Activated T-cell treated with anti-CD3 and anti-CD28 coated beads for 1 hour (primary cell): ENCODE data around the gene SNX10.

Experiments used
- DNase-seq: peaks from one replicate; pipeline ENCODE4 v3.0.0-alpha.2; 2020; ENCODE audit warnings: low read depth

Gene SNX10

DNA sequence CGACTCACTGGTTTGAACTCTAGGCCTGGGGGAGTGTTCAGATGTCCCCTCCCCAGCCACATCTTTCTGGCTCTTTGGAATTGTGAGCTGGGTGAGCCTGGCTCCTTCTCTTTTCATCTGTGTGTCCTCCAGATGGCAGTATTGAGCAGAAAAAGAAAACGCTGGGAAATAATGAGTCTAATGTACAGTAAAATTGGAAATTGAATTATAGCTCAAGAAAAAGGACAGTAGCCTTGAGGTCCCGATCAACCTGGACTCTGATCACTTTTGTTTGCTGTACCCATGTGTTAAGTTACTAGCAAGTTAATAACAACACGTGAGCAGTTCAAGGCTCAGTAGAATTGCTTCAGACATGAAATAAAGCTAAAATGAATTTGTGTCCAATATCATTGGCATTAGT, 77.9 kb downstream of the SNX10 start:
- no peak for DNase-seq

DNA sequence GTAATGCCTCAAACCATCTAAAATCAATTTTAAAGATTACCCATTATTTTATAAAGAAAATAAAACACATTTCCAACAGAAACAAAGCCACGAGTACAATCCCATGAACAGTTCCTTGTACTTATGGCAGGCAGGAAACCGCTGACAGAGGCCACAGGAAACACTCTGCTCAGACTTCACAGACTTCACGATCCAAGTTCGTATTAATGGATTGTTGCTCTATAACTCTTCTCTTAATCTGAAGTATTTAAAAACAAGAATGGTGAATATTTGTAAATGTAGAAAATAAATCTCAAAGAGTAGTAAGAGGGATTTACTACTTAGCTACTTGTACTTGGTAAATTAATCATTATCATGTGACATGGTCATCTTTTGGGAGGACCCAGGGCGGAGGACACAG, 78.3 kb downstream of the SNX10 start:
- DNase-seq = no peak

DNA sequence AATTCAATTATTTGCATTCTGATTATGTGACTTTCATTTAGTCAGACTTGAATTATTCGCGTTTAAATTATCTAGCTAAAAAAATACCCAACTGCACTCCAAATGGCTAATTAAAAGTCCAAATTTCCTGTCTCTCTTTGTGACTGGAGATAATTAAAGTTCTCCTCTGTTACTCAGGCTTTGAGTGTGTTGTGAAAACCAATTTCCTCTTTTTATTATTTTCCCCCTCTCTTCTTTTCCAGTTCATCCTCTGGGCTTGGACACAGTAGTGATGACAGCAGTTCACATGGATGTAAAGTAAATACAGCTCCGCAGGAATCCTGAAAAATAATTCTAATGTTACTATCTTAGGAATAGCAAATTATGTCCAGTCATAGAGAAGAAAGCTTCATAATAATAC, 80.6 kb downstream of the SNX10 start:
- DNase-seq = no peak

DNA sequence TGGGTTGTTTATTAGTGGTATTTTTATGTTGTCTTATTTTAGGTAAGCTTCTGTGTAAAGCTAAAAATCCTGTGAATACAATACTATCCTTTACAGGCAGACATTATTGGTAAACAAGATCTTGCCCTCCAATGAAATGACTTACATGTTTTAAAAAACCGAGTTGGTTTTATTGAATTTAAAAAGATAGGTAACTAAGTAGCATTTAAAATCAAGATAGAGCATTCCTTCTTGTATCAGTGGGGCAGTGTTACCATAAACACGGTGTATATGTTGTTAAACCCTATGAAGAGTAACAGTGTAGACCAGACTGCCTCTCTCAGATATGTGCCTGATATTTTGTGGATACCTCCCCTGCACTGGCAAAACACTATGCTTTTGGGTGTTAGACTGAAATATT, 81.0 kb downstream of the SNX10 start:
- DNase-seq = no peak

DNA sequence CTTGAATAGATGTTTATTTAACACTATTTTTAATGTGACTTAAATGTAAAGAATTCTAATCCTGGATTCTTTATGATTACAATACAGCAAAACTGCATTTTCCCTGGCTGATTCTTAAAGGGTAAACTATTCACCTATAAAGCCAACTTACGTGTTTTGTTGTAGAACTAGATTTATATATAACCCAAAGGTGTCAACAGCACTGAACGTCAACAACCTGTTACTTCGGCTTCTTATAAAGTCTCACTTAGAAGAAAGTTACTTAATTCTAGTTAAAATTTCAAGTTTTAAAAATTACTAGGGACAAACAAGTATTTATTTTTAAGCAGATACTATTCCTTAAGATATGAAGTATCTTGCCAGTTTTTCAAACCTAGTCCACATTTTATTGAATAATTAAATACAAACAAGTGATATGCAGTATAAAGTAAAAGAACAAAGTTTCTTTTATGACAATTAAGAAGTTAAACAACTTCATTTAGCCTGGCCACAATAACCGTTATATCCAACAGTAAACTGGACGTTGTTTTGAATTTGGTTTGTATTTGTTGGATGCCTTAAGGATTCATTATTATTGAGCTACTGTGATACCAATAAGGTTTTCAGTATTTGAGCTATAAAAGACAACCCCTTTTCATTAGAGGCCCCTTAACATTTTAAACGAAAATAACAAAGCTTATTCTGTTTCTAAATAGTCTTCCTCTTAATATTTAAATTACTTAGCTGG, 83.1 kb downstream of the SNX10 start:
- no peak for DNase-seq

DNA sequence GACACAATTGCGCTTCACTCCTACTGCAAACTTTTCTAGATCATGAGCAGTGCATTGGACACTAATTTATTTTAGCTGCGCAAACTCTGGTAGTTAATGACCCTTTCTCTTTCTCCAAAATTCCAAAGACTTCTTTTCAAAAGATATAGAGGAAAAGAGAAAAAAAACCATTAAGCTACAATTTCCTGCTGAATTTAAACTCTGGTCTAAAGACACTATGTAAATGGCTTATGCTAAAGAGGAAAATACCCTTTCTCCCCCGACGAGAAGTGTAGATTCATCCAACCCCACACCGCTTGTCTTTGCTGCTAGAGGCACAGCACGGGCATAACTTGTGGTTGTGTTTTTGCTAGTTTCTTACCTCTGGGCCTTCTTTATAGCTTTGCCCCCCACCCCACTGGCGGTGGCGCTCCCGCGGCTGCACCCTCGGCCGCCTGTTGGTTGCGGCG, 84.1 kb downstream of the SNX10 start:
- no peak for DNase-seq

DNA sequence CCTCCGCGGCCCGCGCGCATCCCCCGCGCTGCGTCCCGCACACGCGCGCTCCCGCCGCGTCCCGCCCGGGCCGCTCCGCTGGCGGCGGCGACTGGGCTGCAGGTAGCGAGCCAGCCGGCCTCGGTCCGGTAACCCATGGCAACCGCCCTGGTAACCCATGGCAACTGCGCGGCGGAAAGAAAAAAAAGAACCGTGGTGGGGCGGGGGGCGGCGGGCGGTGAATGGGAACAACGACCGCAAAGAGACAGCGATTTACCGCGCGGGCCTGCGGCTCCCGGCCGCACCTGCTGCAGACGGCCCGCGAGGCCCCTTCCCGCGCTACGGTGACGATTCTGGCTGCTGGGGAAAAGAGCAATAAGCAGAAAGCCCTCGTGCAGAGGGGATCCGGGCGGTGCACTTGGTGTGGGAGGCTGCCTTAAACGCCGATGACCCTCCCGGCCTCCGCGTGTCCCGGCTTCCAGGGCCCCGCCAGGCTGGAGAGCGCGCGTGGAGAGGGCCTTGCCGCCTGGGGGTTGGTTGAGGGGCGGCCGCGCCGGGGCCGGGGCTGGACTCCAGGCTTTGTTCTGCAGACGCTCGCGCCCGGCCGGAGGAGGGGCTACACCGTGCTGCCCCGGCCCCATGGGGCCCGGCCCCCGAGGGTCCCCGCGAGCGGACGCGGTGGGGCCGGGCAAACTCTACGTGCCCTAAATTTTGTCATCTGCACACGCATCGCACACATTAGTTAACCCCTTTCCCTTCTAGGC, 84.7 kb downstream of the SNX10 start:
- DNase-seq = no peak

DNA sequence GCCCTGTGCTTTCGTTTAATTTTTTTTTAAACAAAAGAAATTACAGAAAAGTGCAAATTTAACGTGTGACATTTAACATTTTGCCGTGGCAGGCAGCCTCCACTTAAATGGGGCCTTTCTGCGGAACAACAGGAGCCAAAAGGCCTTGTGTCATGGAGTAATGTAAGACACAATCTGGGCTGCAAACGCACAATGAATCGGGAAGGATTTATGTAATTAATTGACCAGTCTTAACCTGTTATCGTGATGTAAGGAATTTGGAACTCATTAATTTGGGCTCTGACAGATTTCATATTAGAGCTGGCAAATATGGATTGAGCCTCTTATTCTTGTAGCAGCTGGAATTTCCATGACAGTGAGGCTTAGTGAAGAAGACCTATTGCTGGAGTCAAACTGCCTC, 86.4 kb downstream of the SNX10 start:
- DNase-seq = no peak

DNA sequence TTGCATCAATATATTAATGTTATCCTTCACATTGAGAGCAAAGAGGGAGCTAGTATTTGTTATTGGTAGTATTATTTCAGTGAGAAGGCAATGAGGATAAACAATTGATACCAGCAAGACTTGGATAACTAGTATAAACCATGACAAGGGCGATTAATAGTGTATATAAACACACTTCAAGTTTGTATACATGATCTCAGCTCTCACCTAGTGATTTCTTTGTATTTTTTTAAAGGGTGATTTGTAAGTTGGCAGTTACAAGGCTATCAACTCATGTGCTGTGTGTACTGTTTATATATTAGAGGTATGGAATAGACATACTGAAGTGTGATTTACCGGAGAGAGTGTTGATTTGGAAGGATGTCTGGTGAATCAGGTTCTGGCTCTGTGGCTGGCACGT, 88.0 kb downstream of the SNX10 start:
- no peak for DNase-seq

DNA sequence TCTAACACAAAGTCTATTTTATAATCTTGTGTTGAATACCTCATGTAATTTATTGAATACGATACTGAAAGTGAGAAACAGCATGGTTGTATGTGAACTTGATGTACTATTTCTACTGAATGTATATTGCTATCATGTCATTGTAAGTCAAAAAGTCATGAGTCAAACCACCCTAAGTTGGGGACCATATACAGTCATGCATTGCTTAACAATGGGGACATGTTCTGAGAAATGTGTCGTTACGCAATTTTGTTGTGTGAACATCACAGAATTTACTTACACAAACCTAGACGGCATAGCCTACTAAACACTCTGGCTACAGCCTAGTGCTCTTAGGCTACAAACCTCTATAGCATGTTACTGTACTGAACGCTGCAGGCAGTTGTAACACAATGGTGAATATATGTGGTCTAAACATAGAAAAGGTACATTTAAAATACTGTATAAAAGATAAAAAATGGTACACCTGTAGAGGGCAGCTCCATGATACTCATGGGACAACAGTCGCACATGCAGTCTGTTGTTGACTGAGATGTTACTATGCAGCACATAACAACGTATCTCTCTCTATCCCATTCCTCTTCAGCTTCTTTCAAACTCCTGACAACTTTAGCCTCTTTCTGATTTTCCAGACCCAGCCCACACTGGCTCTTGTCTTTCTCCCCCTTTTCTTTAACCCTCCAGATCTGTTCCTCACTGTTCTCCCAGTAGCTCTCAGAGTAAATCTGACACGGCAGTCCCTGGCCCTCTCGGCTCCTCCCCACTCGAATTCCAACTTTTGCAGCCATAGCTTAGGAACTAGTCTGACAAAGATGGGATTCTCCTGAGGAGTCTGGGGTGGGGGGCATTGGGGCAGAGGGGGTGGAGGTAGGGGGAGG, 90.1 kb downstream of the SNX10 start:
- no peak for DNase-seq

DNA sequence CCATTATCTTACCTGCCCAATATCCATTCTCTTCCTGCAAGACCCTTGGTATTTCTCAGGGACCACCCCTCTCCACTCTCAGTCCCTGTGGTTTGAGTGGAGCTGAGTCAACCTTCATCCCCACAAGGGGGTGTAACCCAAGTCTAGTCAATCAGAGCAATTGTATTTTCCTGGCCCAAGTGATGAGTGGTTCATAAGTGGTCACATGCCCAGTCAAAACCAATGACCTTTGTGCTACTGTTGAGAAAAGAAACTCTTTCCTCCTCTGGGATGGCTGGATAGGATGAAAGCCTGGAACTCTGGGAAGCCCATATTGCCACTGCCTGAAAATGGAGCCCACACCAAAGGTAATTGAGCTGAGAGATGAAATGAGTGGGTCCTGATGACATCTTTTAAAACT, 93.6 kb downstream of the SNX10 start:
- no peak for DNase-seq

DNA sequence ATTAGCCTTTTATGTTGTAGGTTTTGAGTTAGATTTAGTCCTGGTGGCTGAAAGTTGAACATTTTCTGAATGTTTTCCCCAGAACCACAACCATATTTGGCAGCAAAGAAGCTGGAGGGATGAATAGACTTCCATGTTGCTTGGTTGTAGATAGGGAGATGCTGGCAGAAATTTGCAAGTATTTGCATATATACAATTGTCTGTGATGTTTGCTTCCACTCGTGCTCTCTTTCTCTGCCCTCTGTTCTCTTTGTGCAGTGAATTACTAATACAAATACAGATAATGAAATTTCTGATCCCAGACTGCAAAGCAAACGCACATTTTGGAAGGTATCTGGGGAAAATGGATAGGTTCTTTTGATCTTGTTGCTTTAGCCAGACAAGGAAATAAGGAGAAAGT, 96.1 kb downstream of the SNX10 start:
- no peak for DNase-seq

DNA sequence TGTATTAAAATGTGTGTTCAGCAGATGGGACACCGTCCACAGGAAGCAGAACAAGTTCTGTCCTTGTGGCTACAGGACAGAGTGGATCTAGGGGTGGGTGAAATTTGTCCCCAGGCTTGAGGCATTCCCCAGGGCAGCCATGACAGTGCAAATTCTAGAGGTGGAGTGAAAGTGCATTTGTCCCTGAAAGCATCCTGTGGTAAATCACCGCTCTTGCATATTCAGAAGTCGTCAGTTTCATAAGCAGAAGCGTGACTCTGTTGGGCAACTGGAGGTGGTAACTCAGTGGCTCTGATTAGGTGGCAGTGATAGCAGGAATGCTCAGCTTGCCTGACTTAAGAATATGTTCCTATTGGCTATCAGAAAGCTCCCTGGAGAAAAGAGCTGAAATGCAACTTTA, 96.6 kb downstream of the SNX10 start:
- no peak for DNase-seq

DNA sequence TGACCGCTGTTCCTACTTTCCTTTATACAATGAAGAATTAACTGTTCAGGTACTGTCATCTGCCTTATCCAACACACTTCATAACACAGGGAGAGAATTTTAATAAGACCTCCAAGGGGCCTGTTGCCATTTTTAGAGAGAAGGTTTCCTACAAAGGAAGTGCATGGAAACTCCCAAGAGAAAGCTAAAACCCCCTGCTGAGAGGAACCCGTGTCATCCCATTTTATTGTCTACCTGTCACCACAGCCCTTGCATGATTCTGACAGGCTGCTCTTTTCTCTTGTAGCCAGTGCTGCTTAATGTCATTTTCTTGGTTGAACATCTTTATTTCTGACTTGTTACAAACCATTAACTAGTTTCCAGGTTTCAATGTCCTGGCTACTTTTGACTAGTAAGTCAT, 98.4 kb downstream of the SNX10 start:
- DNase-seq = no peak

DNA sequence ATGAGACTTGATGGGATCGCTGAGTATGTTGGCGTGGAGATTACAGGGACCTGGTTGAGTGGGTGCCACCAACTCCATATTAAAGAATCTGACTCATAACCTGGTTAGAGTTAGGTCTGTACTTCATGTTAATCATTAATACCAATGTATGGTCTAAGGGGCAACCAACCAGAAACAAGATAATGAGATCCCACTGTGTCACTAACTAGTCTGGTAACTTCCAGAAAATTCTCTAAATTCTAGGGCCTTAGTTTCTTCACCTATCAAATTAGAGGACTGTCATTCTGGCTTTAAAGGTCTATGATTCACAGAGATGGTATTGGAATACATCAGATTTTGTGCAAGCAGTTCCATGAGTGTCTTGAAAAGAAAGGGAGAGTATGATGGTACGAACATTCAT, 102.2 kb downstream of the SNX10 start:
- DNase-seq = no peak

DNA sequence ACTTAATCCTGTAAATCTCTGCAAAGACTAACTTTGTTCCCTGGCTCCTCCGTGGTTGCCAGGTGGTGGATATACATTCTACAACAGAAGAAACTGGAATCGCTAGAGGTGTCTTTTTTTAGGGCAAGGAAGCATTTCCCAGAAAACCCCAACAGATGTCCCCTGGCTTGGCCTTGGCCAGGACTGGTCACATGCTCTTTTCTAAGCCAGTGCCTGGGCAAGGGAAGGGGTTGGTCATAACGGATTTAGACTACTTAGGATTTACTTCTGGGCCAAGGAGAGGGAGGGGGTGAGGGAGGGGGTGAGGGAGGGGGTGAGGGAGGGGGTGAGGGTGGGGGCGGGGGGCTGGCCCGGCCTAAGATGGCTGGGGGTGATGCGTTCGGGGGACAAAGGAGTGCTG, 105.7 kb downstream of the SNX10 start:
- no peak for DNase-seq

DNA sequence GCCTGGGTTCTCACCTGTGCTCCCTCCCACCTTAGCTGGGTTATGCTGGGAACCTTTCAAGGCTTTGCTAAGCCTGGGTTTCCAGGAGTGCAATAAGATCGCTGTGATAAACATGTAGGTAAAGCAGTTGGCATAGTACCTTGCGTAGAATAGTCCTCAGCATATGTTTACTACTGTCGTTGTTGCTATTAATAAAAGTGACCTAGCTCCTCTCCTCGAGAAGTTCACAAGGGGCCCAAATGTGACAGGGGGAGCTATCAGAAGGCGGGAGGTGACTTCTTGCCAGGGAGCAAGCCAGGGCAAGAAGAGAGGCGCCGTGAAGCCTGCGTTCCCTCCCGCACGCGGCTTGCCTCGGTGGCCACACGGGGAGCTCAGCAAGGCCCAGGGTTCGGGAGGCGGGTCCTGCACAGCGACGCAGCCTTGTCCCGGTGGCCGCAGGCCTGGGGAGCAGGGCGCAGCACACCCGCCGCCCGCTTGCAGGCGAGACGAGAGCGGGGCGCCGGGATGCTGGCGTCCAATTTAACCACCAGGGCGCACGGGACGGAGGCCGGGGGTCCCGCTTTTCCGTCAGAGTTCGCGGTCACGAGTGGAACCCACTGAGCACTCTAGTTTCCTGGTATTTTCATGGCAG, 106.2 kb downstream of the SNX10 start:
- DNase-seq = no peak

DNA sequence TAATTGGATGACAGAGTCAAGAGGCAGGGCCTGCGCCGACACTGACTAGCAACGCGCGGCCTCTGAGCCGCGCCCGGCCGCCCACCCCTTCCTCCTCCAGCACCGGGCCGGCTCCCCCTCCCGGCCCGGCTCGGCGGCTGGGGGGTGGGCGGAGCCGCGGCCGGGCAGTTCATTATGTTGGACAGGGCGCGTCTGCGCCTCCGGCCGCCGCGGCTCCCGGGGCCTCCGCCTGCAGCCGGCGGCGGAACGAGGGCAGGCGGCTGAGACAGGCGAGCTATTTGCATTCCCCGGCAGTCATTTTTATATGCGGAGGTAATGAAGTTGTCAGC, 106.7 kb downstream of the SNX10 start:
- no peak for DNase-seq

DNA sequence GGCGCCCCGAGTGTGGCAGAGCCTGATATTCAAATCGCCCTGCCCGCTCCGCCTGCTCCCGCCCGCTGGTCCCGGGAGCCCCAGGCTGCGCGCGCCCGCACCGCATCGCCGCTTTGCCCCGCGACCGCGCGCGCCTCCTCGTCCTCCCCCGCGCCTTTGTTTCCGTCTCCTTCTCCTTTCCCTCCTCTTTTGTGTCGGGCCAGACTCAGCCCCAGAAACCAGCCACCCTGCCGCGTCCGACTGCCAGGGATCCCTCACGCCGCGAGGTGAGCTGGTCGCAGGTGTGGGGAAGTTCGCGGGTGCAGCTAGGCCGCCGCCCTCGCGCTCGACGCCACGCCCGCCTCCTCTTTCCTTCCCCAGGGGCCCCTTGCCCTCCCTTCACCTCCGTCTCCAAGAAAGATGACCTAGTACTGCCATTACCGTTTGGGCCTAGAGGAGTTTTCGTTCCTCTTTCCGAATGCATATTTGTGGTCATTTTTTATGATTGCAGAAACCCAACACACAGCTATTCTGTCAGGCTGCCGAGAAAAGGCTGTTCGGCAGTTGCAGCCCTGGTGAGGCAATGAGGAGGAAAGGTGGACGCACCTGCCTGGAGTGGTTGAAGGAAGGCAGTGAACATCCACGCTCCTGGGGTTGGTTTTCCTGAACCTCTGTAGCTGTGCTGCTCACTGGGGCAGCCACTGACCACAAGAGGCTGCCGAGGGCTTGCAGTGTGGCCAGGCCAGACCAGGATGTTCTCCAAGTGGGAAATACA, 107.3 kb downstream of the SNX10 start:
- no peak for DNase-seq

DNA sequence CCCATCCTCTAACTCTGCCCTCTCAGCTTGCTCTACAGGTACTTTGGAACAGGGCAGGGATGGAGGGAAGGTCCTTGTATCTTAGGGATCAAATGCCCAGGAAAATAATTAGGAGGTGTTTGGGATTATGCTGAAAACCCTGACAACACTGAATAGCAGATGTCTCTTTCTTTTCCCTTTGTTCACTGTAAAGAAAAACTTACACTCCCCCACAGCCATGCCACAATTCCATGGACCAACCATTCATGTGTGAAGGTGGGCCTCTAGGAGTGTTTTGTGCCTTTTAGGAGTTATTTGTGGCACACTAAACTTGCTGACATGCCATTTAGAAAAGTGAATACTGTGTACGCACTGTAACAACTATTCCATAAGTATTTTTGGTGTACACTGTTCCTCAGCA, 108.1 kb downstream of the SNX10 start:
- DNase-seq = no peak

DNA sequence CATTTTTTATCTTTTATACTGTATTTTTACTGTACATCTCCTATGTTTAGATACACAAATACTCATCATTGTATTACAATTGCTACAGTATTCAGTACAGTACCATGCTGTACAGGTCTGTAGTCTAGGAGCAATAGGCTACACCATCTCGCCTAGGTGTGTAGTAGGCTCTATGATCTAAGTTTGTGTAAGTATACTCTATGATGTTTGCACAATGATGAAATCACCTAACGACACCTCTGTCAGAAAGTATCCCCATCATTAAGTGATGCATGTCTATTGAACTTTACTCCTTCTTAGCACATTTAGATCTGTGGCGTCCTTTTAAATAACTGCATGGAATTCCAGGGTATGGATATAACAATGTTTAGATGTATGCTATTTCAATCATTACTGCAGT, 112.0 kb downstream of the SNX10 start:
- DNase-seq = no peak
